HL-60/S4 treated with phorbol 12-myristate 13-acetate at 8.2 ng/mL for 4 days and 3 days (cell line): Measurements from ENCODE around the gene DBR1.

ENCODE experiments used
- in situ Hi-C: fragments of 300-500 bp; cut with MboI; formaldehyde crosslinking; loops from 2 replicates; pipeline ENCODE4 v1.15.0; 2022; ENCODE audit warnings: low sequenced_read_pairs

The DBR1 gene

DNA sequence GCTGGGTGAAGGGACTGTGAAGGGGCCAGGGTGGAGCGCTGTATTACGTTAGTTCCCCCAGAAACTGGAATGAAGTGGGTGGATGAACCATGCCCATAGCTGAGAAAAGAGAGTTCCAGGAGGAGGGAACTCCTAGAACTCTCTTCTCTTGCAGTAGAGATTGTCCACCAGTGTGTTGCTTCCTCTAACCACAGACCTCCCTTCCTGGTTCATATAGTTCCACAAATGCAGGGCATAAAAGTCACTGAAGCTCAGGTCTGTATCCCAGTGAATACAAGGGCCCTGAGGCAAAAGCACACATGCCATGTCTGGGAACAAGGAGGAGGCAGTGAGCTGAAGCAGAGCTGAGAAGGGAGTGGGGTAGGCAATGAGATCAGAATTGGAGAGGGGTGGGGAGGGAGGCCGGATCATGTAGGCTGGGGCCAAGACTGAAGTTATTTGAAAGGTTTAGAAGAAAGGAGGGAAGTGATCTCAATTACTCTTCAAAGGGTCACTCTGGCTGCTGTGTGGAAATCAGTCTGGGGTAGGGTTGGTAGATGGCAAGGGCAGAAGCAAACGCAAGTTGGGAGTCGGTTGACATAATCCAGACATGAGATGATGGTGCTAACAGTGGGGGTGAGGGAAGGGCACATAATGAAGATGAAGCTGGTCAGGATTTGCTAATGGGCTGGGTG, 49.0 kb downstream of the DBR1 start:
- in situ Hi-C loops, result no loop called here

- in situ Hi-C loops, result no loop called here
Observed at GRCh38 chr3:138124706-138125355, 49.9 kb downstream of the DBR1 start.

DNA sequence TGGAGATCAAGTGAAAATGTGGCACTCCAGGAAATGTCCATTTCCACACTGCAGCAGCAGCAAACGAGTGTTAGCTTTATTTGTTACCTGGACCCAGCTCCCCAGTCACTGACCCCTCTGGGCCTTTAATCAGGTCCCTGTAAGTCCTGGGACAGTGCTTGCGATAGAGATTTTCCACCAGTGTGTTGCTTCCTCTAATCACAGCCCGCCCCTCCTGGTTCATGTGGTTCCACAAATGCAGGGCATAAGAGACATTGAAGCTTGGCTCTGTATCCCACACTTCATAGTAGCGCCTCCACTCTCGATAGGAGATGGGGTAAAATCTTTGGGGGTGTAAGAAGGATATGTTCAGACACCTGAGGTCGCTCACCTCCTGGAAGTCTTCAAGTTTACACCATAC, 50.5 kb downstream of the DBR1 start:
- in situ Hi-C loops, result no loop called here

- in situ Hi-C loops, result no loop called here
Observed at GRCh38 chr3:138119423-138119766, 55.3 kb downstream of the DBR1 start.

DNA sequence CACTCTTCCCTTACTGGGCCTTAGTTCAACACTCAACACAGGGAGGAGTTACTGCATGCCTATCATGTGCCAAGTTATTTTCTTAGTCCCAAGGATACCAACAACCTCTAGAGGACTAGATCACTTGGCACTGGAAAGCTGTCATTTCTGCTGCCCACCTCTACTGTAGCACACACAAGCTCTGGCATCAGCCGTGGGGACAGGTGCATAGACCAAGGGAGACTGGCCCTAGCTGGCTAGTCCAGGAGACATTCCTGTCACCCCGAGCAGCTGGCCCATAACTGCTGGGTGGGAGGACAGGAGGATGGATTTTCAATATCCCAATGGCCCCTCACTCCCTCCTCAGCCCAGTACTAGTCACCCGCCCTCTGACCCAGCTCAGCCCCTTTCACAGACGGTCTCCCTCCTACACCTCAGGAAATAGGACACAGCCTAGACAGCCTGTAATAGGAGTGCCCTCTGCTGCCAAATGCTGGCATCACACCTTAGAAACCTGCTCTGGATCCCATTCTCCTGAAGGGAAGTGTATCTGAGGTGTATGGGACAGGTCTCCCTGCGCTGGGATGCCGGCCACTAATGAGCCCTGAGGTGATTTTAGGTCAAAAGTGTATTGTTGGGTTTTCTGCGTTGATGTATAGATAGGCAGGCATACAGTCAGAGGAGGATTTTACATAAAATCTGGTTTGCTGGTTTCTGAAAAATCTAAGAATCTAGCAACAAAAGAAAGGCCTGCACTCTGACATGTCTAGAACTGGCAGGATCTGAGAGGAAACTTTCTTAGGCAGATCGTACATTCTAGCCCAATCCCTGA, 55.9 kb downstream of the DBR1 start:
- in situ Hi-C loops, result no loop called here

GRCh38 chr3:138114988-138115971, 59.4 kb downstream of the DBR1 start, which contains the start of gene DZIP1L:
DZIP1L (minus strand) TSS chr3:138115608; CDS start chr3:138103971, 11,637 bp downstream.
- in situ Hi-C loops, result no loop called here

- in situ Hi-C loops, result no loop called here
Observed at GRCh38 chr3:138114431-138114918, 60.2 kb downstream of the DBR1 start.

DNA sequence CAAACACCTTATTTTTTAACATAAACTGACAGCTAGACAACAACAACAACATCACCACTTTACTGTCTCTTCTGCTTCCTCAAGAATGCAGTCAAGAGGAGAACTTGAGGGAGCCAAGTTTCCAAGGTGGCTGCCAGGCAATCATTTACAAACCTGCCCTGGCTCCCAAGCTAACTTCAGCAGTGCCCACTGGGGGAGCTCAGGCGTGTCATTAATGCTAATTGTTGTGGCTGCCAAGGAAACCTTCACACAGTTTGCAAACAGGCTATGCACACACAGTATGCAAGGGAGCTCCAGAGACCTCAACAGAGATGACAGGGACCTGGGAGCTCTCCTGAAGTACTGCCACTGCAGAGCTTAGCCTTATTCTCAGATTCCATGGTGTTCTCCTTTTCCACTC, 61.4 kb downstream of the DBR1 start:
- in situ Hi-C loops, result no loop called here

GRCh38 chr3:138112362-138112761, 62.4 kb downstream of the DBR1 start:
- in situ Hi-C loops, result no loop called here
